BE2C (cell line): Measurements from ENCODE around the gene SRP72.

ENCODE experiments used
- DNase-seq: peaks from one replicate; pipeline ENCODE4 v3.0.0-alpha.2; 2020
- H3K27me3 ChIP-seq: fragments of 250-450 bp; sonication (Bioruptor Pico); 2 replicates; pipeline ENCODE4 v1.5.1; 2020; ENCODE audit warnings: mild to moderate bottlenecking
- H3K36me3 ChIP-seq: fragments of 250-450 bp; sonication (Bioruptor Pico); 2 replicates; pipeline ENCODE4 v1.5.1; 2020; ENCODE audit warnings: mild to moderate bottlenecking
- H3K4me1 ChIP-seq: fragments of 250-450 bp; sonication (Bioruptor Pico); 2 replicates; pipeline ENCODE4 v1.5.1; 2020
- H3K4me3 ChIP-seq: 2 replicates; pipeline ENCODE4 v1.5.1; 2011; ENCODE audit warnings: low read depth, low read length
- H3K9me3 ChIP-seq: fragments of 250-450 bp; sonication (Bioruptor Pico); 2 replicates; pipeline ENCODE4 v1.5.1; 2020
- TF ChIP-seq, protein P1 (sequence below): IDR thresholded peaks from 2 replicates; pipeline ENCODE4 v1.5.1; 2012; ENCODE audit warnings: mild to moderate bottlenecking, low read depth, low read length

Gene SRP72

DNA sequence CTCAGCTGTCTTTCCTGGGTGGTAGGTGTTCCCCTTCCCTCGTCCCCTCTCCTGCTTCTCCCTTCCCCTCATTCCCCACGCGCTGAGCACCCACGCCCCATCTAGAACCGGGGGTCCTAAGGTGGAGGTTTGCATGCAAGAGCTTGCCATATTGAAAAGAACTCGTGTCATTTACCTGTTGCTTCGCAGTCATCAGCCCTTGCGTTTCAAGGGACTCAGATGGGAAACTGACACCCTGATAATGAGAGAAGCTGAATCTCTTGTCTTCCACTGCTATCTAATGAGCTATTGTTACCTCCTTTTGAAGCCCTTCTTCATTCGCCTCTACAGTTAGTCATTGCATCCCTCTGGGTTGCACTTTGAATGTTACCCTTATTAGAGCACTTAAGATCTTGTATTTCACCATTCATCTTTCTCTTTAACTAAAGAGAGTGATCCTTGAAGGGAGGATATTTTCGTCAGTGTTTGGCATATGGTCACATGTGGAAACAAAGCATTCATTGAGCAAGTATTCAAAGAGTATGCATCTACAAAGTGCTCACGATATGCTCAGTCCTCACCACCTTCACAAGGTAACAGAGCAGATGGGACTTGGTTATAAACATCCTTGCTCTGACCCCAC is 63.8 kb downstream of the SRP72 start:
- Histone ChIP-seq H3K36me3 (no peaks in the 10 kb centered on the region), H3K9me3 (no peaks in the 10 kb centered on the region), H3K4me3 (peak overlapping the region; percentile 82), H3K27me3 (no peaks in the 10 kb centered on the region), H3K4me1 (no peaks in the 10 kb centered on the region)
- TF ChIP-seq, protein P1, sequence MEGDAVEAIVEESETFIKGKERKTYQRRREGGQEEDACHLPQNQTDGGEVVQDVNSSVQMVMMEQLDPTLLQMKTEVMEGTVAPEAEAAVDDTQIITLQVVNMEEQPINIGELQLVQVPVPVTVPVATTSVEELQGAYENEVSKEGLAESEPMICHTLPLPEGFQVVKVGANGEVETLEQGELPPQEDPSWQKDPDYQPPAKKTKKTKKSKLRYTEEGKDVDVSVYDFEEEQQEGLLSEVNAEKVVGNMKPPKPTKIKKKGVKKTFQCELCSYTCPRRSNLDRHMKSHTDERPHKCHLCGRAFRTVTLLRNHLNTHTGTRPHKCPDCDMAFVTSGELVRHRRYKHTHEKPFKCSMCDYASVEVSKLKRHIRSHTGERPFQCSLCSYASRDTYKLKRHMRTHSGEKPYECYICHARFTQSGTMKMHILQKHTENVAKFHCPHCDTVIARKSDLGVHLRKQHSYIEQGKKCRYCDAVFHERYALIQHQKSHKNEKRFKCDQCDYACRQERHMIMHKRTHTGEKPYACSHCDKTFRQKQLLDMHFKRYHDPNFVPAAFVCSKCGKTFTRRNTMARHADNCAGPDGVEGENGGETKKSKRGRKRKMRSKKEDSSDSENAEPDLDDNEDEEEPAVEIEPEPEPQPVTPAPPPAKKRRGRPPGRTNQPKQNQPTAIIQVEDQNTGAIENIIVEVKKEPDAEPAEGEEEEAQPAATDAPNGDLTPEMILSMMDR = no peak
- no peak for DNase-seq

DNA sequence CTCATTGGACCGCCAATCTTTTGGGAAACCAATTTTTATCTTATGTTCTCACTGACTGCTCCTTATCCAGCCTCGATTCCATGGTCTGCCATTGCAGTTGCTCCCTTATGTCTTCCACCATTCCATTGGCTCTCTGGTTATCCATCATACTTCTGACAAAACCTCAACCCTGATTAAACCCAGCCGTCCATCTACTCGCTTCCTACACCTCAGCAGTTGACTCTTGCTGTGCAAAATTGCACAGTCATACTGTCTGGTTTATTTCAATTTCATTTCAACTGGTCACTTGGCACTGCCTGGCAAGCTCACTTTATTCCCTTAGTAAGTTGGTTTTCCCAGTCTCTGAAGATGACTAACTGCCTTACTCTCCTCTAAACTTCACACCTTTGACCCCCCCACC is 64.4 kb downstream of the SRP72 start:
- no peaks in the 10 kb centered on the region for H3K4me1 ChIP-seq
- no peaks in the 10 kb centered on the region for H3K36me3 ChIP-seq
- TF ChIP-seq, protein P1 = no peak
- H3K9me3 ChIP-seq = no peaks in the 10 kb centered on the region
- H3K27me3 ChIP-seq = no peaks in the 10 kb centered on the region
- no peak overlapping the region for H3K4me3 ChIP-seq
- no peak for DNase-seq

DNA sequence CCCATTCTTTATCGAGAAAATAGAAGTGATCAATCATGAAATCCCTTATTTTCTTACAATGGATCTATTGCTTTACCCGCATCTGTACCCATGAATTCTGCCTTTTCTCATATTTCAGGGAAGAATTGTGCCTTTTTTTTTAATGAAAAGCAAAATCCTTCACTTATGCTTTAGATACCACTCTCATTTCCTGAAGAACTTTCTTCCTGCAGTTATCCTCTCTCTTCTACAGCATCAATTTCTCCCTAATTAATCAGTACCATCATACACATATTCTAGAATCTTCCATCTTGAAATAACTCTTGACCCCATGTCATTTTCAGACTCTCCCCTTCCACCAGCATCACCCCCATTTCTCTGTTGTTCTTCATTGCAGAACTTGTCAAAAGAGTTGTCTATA is 64.8 kb downstream of the SRP72 start:
- TF ChIP-seq, protein P1 = no peak
- DNase-seq = no peak
- no peaks in the 10 kb centered on the region for H3K27me3 ChIP-seq
- no peak overlapping the region for H3K4me3 ChIP-seq
- H3K9me3 ChIP-seq = no peaks in the 10 kb centered on the region
- H3K36me3 ChIP-seq = no peaks in the 10 kb centered on the region
- H3K4me1 ChIP-seq = no peaks in the 10 kb centered on the region

DNA sequence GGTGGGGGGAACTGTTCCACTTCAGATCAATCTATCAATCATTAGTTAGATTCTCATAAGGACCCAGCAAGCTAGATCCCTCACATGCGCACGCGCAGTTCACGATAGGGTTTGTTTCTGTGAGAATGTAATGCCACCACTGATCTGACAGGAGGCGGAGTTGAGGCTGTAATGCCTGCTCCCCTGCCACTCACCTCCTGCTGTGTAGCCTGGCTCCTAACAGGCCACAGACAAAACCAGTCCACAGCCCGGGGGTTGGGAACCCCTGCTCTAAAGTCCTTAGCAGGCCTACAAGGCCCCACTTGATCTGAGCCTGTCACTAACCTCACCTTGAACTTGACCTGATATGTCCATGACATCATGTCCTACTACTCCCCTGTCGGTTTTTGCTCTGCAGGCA is 68.5 kb downstream of the SRP72 start:
- TF ChIP-seq, protein P1 = no peak
- no peaks in the 10 kb centered on the region for H3K9me3 ChIP-seq
- H3K4me1 ChIP-seq = no peaks in the 10 kb centered on the region
- DNase-seq = no peak
- H3K27me3 ChIP-seq = no peaks in the 10 kb centered on the region
- no peak overlapping the region for H3K4me3 ChIP-seq
- no peaks in the 10 kb centered on the region for H3K36me3 ChIP-seq

DNA sequence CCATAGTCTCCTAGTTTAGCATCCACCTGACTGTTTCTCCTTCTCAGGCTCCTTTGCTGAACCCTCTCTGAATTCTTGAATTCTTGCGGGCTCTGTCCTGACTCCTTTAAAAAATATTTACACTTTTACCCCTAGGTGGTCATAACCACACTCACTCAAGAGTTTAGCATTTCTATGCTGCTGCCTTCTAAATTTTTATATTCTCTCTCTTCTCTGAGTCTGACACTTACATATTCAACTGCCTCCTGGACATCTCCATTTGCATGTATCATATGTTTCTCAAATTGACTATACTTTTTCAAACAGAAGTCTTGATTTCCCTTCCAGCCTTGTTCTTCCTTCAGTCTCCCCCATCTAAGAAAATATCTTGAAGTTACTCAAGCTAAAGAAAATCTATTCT is 69.7 kb downstream of the SRP72 start:
- TF ChIP-seq, protein P1 = no peak
- Histone ChIP-seq H3K36me3 (no peaks in the 10 kb centered on the region), H3K27me3 (no peaks in the 10 kb centered on the region), H3K4me1 (no peaks in the 10 kb centered on the region), H3K4me3 (no peak overlapping the region), H3K9me3 (no peaks in the 10 kb centered on the region)
- no peak for DNase-seq

DNA sequence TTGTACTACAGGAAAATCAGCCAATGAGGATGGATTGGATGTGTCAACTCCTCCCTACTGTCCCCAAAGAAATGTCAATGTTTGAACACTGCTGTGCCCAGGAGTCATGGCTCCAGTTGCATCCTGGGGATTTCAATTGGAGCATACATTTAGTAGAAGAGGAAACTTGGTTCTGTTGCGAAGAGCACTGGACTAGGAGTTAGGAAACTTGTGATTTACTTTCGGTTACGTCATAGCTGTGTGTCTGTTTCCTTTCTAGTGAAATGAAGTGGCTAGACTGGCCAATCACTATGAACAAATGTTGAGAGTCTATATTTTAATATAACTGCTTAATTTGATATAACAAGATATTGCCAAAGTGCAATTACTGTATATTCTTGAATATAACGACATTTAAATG is 73.4 kb downstream of the SRP72 start:
- no peaks in the 10 kb centered on the region for H3K4me1 ChIP-seq
- TF ChIP-seq, protein P1 = no peak
- no peak for DNase-seq
- no peak overlapping the region for H3K4me3 ChIP-seq
- H3K9me3 ChIP-seq = no peaks in the 10 kb centered on the region
- no peaks in the 10 kb centered on the region for H3K27me3 ChIP-seq
- H3K36me3 ChIP-seq = no peaks in the 10 kb centered on the region
